ENCODE data around the gene ZNF433.
"Not testable (repeated sequence)": the region's sequence is repeated elsewhere in the genome, so short reads cannot be mapped to it uniquely, and the experiment has no call there.

ZNF433 gene

DNA sequence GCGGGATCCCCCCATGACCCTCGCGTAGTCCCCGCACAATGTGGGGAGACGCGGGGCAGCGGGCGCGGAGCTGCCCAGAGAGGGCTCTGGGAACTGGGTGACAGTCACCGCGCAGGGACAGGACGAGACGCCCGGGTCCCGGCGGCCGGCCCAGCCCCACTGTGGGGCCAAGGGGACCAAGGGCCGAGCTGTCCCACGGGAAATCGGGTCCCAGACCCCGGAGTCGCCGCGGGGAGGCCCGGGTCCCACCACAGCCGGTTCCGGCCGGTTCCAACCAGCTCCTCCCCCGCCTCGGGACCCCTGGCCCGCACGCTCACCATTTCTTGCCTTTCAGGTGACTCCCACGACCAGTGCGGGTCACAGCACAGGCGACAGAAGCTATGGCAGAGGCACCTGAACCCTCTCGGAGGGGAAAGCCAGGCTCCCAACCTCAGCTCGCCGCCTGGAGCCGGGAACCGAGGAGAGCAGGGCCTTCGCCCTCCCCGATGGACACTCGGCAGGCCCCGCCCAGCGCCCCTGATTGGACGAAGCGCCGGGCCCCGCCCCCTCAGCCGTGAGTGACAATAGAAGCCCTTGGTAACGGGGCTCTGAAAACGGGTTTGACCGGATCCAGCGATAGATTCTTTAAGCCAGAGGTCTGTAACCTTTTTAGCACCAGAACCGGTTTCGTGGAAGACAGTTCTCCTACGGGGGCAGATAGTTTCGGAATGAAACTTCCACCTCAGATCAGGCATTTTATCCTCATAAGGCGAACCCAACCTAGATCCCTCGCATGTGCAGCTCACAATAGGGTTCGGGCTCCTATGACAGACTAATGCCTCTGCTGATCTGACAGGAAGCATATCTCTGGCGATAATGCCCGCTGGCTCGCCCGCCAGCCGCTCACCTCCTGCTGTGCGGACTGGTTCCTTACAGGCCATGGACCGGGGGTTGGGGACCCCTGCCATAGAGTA is at the start of gene ZNF433:
Gene ZNF433, minus strand, starts transcription at position 460 of the 953 bp plus-strand sequence. Its CDS starts 140 bp downstream, at position 320.
- peak; percentile 88 for DNase-seq

DNA sequence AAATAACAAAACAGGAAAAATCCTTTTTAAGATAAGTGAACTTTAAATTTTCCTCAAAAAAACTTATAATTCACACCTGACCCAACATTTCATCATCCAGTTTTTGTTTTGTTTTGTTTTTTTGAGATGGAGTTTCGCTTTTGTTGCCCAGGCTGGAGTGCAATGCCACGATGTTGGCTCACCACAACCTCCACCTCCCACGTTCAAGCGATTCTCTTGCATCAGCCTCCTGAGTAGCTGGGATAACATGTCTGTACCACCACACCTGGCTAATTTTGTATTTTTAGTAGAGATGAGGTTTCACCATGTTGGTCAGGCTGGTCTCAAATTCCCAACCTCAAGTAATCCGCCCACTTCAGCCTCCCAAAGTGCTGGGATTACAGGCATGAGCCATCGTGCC is 47.9 kb upstream of the ZNF433 start:
- not testable (repeated sequence) for DNase-seq

DNA sequence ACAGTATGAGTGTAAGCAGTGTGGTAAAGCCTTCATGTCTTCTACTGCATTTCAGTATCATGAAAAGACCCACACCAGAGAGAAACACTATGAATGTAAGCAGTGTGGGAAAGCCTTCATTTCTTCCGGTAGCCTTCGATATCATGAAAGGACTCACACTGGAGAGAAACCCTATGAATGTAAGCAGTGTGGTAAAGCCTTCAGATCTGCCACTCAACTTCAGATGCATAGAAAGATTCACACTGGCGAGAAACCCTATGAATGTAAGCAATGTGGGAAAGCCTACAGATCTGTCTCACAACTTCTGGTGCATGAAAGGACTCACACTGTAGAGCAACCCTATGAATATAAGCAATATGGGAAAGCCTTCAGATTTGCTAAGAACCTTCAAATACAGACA is 41.9 kb upstream of the ZNF433 start:
- DNase-seq = no peak

DNA sequence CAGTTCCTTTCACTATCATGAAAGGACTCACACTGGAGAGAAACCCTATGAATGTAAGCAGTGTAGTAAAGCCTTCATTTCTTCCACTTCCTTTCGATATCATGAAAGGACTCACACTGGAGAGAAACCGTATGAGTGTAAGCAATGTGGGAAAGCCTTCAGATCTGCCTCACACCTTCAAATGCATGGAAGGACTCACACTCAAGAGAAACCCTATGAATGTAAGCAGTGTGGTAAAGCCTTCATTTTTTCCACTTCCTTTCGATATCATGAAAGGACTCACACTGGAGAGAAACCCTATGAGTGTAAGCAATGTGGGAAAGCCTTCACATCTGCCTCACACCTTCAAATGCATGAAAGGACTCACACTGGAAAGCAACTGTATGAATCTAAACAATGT is 40.9 kb upstream of the ZNF433 start:
- not testable (repeated sequence) for DNase-seq

DNA sequence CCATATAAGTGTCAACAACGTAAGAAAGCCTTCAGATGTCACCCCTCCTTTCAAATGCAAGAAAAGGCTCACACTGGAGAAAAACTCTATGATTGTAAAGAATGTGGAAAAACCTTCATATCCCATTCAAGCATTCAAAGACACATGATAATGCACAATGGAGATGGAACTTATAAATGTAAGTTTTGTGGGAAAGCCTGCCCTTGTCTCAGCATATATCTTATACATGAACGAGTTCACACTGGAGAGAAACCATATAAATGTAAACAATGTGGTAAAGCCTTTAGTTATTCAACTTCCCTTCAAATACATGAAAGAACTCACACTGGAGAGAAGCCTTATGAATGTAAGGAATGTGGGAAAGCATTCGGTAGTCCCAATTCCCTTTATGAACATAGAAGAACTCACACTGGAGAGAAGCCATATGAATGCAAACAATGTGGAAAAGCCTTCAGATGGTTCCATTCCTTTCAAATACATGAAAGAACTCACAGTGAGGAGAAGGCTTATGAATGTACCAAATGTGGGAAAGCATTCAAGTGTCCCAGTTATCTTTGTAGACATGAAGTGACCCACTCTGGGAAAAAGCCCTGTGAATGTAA is 40.2 kb upstream of the ZNF433 start:
- no peak for DNase-seq

DNA sequence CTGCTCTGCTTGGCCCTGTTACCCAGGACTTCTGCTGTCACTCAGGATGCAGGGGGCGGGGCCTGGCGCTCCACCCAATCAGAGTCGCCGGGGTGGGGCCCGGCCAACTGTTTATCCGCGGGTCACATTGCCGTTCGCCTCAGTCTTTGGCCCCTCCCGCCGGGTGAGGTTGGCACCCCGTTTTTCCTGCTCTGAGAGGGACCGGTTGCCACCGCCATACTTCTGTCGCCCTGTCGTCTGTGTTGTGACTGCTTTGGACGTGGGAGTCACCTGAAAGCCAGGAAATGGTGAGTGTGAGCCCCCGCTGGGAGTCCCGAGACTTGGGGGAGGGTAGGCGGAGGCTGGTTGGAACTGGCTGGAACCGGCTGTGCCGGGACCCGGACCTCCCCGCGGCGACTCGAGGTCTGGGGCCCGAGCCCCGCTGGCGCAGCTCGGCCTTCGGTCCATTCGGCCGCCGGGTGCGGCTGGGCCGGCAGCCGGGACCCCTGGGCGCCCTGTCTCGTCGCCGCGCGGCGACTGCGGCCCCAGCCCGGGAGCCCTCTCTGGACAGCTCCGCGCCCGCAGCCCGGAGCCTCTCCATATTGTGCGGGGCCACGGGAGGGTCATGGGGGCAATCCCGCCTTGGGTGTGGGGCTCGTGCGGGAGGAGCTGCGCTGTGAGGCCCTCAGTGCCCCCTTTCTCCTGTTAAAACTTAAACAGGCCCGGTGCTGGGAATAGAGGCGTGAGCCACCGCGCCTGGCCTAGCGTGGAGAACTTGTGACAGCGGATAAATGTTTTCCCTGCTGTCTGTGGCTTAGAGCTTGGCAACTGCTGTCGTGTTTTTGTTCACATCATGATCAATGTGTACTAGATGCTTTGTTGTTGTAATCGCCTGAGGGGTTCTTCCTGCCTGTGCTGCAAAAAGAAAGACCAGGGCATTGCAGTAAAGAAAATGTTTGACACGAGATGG is 29.4 kb upstream of the ZNF433 start, which contains the start of gene ZNF844:
Gene ZNF844, plus strand, starts transcription at position 142 of the 949 bp plus-strand sequence. Its CDS starts 143 bp downstream, at position 285.
- peak; percentile 86 for DNase-seq

DNA sequence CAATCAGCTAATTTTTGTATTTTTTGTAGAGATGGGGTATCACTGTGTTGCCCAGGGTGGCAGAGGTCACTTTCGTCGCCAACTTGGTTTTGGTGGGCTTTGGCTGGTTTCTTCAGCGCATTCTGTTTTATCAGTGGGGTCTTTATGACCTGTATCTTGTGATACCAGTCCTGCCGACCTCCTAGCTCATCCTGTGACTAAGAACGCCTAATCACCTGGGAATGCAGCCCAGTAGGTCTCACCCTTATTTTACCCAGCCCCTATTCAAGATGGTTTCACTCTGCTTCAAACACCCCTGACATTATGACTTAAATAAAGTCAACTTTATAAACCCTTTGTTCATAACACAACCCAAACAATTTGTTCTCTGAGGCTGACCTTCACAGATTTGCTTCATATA is 20.3 kb upstream of the ZNF433 start:
- no peak for DNase-seq

DNA sequence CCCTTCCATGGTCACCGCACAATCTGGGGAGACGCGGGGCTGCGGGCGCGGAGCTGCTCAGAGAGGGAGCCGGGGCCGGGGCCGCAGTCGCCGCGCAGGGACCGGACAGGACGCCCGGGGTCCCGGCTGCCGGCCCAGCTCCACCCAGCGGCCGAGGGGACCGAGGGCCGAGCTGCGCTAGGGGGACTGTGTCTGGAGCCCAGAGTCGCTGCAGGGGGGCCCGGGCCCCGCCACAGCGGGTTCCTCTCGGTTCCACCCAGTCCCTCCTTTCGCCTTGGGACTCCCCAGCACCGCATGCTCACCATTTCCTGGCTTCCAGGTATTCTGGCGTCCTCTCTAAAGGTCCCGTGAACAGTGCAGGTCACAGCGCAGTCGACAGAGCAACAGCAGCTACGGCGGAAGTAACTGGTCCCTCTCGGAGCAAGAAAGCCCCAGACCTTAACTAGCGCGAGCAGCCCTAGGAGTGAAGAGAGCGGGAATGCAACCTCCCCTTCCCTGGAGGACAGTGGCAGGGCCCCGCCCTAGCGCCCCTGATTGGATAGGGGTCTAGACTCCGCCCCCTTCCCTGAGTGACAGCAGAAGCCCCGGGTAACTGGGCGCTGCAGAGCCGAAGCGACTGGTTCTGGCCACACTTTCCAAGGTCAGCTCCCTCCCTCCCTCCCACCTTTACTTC is 17.2 kb upstream of the ZNF433 start, which contains the start of gene ZNF878:
Gene ZNF878, minus strand, starts transcription at position 465 of the 673 bp plus-strand sequence. Its CDS starts 160 bp downstream, at position 305.
- DNase-seq = peak; percentile 83

DNA sequence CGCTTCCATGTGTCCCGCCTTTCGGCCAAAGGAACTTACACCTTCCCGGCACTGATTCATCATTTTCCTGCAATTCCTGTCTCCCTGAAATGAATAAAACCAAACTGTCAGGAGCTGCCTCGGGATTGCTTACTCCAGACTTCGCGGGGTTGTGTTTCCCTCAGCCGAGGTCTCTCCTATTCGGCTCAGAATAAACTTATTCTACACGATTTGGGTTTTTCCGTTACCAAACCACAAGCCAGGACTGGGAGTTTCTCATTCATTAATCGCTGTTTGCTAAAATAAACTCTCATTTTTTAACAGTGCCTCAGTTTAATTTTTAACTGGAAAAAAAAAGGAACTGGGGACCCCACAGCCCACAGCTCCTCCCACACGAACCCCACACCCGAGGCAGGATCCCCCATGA is 16.6 kb upstream of the ZNF433 start:
- DNase-seq = no peak

DNA sequence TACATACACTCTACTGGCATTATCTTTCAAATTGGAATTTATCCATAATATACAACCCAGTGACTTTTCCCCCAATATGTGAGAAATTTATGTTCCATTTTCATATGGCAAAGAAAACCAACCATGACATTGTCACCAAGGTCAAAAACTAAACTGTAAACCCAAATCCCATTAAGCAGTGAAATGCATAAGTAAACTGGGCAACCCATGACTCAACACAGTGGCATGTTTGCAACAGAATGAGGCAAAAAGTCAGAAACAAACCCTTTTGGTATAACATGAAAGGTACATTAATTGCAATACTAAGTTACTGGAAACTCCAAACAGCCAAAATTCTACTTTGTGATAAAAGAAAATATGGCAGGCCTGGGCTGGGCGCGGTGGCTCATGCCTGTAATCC is 12.4 kb upstream of the ZNF433 start:
- no peak for DNase-seq

DNA sequence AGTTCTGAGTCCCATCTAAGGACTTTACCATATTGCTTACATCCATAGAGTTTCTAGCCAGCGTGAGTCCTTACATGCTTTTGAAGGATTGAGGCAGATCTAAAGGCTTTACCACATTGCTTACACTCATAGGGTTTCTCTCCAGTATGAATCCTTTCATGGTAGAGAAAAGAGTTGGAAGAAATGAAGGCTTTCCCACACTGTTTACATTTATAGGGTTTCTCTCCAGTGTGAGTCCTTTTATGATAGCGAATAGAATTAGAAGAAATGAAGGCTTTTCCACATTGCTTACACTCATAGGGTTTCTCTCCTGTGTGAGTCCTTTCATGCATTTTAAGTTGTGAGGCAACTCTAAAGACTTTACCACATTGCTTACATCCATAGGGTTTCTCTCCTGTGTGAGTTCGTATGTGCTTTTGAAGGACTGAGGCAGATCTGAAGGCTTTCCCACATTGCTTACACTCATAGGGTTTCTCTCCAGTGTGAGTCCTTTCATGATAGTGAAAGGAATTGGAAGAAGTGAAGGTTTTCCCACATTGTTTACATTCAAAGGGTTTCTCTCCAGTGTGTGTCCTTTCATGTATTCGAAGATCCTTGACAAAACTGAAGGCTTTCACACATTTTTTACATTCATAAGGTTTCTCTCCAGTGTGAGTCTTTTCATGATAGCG is 8.4 kb upstream of the ZNF433 start:
- no peak for DNase-seq

DNA sequence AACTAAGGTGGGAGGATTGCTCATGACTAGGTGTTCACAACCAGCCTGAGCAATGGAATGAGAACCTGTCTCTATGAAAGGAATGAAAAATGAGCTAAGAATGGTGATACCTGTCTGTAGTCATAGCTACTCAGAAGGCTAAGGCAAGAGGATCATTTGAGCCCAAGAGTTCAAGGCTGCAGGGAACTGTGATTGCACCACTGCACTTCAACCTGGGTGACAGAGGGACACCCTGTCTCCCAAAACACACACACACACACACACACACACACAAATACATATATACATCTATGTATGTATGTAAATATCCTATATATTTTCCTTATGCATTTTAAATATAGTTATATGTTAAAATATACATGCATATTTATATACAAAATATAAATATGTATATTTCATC is 7.4 kb upstream of the ZNF433 start:
- no peak for DNase-seq

DNA sequence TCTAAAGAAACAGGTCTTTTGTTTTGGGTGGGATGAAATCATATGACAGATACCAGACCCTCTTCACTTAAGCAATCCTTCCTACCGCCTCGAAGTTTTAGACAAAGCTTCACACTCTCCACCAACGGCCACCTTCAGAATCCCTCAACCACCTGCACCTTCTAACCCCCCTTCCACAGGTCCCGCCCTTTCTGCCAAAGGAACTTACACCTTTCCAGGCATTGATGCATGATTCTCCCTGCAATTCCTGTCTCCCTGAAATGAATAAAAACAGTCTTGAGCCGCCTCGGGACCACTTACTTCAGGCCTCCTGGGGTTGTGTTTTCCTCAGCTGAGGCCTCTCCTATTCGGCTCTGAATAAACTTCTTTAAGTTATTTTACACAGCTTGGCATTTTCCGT is 859 bp downstream of the ZNF433 start:
- no peak for DNase-seq

DNA sequence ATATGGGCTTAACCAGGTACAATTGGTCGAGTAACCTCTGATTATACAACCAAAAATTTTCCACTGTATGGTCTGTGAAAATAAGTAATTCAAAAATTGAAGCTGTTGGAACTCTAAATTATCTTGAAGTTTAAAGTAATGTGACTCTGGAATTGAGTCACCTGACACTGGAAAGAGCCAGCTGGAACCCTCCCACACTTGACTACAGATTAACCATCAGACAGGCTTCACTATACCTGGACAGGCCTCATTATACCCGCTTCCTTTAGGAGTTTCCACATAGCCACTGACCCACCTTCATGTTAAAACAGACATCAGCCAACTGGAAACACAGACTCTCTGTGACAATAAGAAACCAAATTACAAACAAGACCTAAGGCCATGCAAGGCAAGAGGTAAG is 1.3 kb downstream of the ZNF433 start:
- no peak for DNase-seq

DNA sequence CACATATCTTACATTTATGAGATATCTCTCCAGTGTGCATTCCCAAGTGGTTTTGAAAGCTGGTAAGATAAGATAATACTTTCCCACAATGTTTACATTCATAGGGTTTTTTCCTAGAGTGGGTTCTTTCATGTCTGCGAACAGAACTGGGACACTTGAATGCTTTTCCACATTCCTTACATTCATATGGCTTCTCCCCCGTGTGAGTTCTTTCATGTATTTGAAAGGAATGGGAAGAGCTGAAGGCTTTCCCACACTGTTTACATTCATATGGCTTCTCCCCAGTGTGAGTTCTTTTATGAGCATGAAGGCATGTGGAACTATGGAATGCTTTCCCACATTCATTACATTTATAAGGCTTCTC is 19.7 kb downstream of the ZNF433 start:
- no peak for DNase-seq

DNA sequence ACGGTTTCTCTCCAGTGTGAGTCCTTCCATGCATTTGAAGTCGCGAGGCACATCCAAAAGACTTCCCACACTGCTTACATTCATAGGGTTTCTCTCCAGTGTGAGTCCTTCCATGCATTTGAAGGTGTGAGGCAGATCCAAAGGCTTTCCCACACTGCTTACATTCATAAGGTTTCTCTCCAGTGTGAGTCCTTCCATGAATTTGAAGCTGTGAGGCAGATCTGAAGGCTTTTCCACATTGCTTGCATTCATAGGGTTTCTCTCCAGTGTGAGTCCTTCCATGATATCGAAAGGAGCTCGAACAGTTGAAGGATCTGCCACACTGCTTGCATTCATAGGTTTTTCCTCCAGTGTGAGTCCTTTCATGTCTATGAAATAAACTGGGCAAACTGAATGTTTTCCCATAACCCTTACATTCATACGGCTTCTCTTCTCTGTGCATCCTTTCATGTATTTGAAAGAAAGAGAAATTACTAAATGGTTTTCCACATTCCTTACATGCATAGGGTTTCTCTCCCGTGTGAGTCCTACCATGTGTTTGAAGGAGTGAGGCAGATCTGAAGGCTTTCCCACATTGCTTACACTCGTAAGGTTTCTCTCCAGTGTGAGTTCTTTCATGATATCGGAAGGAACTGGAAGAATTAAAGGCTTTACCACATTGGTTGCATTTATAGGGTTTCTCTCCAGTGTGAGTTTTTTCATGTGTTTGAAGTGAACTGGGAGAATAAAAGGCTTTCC is 20.3 kb downstream of the ZNF433 start:
- DNase-seq = no peak

DNA sequence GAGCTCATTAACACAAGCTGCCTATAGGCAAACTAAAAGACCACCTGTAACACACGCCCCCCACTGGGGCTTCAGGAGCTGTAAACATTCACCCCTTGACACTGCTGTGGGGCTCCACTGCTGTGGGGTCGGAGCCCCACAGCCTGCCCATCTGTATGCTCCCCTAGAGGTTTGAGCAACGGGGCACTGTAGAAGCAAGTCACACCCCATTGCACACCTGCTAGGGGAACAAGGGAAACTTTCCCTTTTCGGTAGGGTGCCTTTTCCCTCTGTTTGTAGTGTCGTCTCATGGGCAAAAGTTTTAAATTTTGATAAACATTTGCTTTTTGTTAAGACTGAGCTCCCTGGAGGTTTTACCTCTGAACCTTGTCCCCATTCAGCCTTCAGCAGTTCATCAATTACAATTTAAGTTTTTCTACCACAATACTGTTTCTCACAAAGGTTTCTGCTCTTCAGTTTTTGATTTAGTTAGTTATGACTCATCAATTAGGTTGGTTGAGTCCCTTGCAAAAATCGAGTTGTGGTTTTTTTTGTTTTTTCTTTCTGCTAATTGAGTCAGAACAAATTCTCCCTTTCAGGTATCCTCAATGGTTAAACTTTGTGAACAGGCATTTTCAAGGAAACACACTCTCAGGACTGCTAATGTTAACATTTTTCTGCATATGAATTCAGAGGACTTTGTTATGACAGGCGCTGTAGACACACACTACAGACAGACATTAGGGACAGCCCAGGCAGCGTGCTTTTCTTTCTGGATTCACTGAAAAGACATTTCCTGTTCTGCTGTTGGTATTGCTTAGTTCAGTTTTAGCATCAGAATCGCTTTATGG is 35.1 kb downstream of the ZNF433 start:
- no peak for DNase-seq

DNA sequence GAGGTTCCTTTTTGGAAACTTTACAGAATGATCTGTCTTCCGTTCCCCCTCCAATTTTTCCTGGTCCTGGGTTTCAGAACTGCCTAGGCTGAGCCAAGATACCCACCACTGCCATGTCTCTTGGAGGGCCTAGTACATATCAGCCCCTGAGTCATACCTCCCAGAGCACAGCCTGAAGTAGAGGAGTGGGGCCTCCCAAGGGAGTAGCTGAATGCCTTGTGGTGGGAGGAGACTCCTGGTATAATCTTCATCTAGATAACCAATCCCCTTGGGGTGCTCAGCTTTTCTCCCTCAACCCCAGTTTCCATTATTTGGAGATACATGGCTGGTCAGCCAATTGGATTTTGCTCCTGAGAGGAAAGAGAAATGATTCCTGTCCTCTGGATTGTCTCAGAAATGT is 40.3 kb downstream of the ZNF433 start:
- no peak for DNase-seq

DNA sequence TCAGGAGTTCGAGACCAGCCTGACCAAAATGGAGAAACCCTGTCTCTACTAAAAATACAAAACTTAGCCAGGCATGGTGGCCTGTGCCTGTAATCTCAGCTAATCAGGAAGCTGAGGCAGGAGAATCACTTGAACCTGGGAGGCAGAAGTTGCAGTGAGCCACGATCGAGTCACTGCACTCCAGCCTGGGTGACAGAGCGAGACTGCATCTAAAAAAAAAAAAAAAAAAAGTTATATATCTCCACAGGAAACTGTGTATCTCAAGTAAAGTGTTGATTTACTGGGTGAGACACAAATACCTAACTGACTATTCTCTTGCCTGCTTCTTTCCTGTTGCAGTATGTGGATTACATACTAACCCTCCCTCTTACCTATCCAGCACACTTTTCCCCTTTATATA is 43.6 kb downstream of the ZNF433 start:
- not testable (repeated sequence) for DNase-seq

DNA sequence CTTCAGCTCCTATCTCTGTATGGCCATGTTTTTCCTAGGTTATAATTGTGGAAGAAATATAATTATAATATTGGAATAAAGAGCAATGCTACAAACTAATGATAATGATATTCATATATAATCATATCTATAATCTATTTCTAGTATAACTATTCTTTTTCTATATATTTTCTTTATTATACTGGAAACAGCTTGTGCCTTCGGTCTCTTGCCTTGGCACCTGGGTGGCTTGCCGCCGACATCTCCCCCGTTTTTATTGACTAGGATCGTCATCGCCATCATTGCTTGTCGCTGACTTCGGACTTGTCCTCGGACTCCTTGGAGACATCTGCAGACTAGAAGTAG is 46.4 kb downstream of the ZNF433 start:
- no peak for DNase-seq
